Erythroblast (primary cell): ENCODE measurements around the gene FLAD1.

Source experiments
- DNase-seq, 2 experiments: peaks; one replicate each; lab custom pipeline; 2025; lab: John Stamatoyannopoulos, UW
- GATA1 ChIP-seq: IDR thresholded peaks from 2 replicates; pipeline ENCODE4 v1.6.1; 2011; ENCODE audit warnings: low read depth, mild to moderate bottlenecking, control low read depth, low read length, moderate library complexity
- POLR2A ChIP-seq: IDR thresholded peaks from 2 replicates; pipeline ENCODE4 v1.6.1; 2011; ENCODE audit warnings: mild to moderate bottlenecking, low read length

Gene FLAD1

GRCh38 chr1:155034318-155035208 lies 51.4 kb downstream of the FLAD1 start:
- TF ChIP-seq GATA1: no peak
- no peak for TF ChIP-seq POLR2A
- DNase-seq: no peak

GRCh38 chr1:155035936-155036335 lies 52.8 kb downstream of the FLAD1 start:
- TF ChIP-seq POLR2A (no peak), GATA1 (no peak)
- no peak for DNase-seq

- TF ChIP-seq POLR2A (no peak), GATA1 (no peak)
- DNase-seq: no peak
Measured at GRCh38 chr1:155037043-155037442, 53.9 kb downstream of the FLAD1 start.

- no peak for TF ChIP-seq GATA1
- TF ChIP-seq POLR2A: no peak
- no peak for DNase-seq
Measured at GRCh38 chr1:155037851-155038441, 54.8 kb downstream of the FLAD1 start.

- DNase-seq: no peak
- no peak for TF ChIP-seq POLR2A
- no peak for TF ChIP-seq GATA1
Measured at GRCh38 chr1:155038602-155039307, 55.6 kb downstream of the FLAD1 start.

- TF ChIP-seq POLR2A (no peak), GATA1 (no peak)
Measured at GRCh38 chr1:155039308-155039669, 56.1 kb downstream of the FLAD1 start.

GRCh38 chr1:155040358-155041093 lies 57.4 kb downstream of the FLAD1 start:
- TF ChIP-seq POLR2A (no peak), GATA1 (no peak)
- no peak for DNase-seq

More at GRCh38 chr1:155039308-155039669, 56.1 kb downstream of the FLAD1 start:
- no peak for DNase-seq
